Measurements from ENCODE around the gene TPK1.

GRCh38 chr7:144415858-144416257 is 420.0 kb downstream of the TPK1 start:
- TF ChIP-seq POLR2A (IDR thresholded peaks at IDR 0.05): no peak
- TF ChIP-seq, protein P1, sequence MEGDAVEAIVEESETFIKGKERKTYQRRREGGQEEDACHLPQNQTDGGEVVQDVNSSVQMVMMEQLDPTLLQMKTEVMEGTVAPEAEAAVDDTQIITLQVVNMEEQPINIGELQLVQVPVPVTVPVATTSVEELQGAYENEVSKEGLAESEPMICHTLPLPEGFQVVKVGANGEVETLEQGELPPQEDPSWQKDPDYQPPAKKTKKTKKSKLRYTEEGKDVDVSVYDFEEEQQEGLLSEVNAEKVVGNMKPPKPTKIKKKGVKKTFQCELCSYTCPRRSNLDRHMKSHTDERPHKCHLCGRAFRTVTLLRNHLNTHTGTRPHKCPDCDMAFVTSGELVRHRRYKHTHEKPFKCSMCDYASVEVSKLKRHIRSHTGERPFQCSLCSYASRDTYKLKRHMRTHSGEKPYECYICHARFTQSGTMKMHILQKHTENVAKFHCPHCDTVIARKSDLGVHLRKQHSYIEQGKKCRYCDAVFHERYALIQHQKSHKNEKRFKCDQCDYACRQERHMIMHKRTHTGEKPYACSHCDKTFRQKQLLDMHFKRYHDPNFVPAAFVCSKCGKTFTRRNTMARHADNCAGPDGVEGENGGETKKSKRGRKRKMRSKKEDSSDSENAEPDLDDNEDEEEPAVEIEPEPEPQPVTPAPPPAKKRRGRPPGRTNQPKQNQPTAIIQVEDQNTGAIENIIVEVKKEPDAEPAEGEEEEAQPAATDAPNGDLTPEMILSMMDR (IDR thresholded peaks at IDR 0.05): no peak

Measured in vagina (tissue), 2 donors.